Ishikawa (cell line): ENCODE results near the gene RIC8B.

ENCODE experiments used
- CEBPB ChIP-seq: IDR thresholded peaks from 2 replicates; pipeline ENCODE4 v1.6.1; 2012
- CREB1 ChIP-seq: IDR thresholded peaks from 2 replicates; pipeline ENCODE4 v1.6.1; 2012; ENCODE audit warnings: low read depth
- EGR1 ChIP-seq: IDR thresholded peaks from 2 replicates; pipeline ENCODE4 v1.6.1; 2012
- EP300 ChIP-seq: IDR thresholded peaks from 2 replicates; pipeline ENCODE4 v1.6.1; 2012; ENCODE audit warnings: borderline replicate concordance
- FOXM1 ChIP-seq: IDR thresholded peaks from 2 replicates; pipeline ENCODE4 v1.6.1; 2012; ENCODE audit warnings: low read depth, borderline replicate concordance
- MAX ChIP-seq: IDR thresholded peaks from 2 replicates; pipeline ENCODE4 v1.6.1; 2012
- NFIC ChIP-seq: IDR thresholded peaks from 2 replicates; pipeline ENCODE4 v1.6.1; 2012
- RAD21 ChIP-seq: IDR thresholded peaks from 2 replicates; pipeline ENCODE4 v1.6.1; 2012; ENCODE audit warnings: low read depth
- TAF1 ChIP-seq: IDR thresholded peaks from 2 replicates; pipeline ENCODE4 v1.6.1; 2012; ENCODE audit warnings: low read depth, mild to moderate bottlenecking
- TCF12 ChIP-seq: IDR thresholded peaks from 2 replicates; pipeline ENCODE4 v1.6.1; 2012; ENCODE audit warnings: low read depth
- TEAD4 ChIP-seq: IDR thresholded peaks from 2 replicates; pipeline ENCODE4 v1.6.1; 2012
- USF1 ChIP-seq: IDR thresholded peaks from 2 replicates; pipeline ENCODE4 v1.6.1; 2012
- YY1 ChIP-seq: IDR thresholded peaks from 2 replicates; pipeline ENCODE4 v1.6.1; 2012; ENCODE audit warnings: low read depth
- ZBTB7A ChIP-seq: IDR thresholded peaks from 2 replicates; pipeline ENCODE4 v1.6.1; 2012; ENCODE audit warnings: low read depth
- TF ChIP-seq, protein P1 (sequence below): IDR thresholded peaks from 2 replicates; pipeline ENCODE4 v1.6.1; 2012; ENCODE audit warnings: low read depth, mild to moderate bottlenecking

Gene RIC8B

GRCh38 chr12:106855221-106855758, 80.8 kb downstream of the RIC8B start:
- TF ChIP-seq NFIC = no peak
- TF ChIP-seq CEBPB = no peak
- TF ChIP-seq YY1 = no peak
- no peak for TF ChIP-seq FOXM1

DNA sequence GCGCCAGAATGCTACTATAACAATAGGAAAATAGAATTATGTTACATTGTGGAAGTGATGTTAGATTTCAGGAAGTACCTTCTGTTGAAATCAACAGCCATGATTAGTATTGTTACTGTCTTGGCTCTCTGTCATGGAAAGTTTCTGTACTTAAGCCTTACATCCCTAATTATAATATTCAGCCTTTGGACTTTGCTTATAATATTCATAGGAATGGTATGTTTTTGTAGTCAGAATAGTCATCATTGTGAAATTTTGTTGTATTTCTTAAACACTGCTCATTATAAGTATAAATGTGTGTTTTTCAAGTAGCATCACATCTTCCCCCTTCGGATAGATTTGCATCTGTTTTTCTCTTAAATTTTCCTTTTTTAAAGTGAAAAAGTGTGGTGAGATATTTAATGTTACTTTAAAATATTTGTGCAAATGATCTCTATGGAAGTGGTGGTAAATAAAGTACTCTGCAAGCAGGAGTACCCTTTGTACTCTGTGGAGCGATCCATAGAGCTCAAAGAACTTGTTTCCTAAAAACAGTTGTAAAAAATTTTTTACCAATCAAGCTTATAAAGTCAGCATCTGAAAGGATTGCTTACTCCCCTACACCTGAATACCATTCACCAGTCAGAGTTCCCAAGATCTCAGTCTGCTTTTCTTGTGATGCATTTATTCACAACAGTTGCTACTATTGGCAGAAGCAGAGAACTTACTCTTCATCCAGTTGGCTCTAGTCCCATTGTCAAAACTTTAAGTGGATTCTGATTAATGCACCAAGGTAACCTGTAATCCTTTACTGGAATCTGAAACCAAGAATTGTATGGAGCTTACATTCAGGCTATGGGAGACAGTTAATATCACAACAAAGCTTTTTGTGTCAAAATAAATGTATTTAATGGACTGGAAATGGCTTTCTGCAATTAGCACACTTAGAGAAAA, 87.8 kb downstream of the RIC8B start:
- TF ChIP-seq CREB1 = no peak
- TF ChIP-seq, protein P1, sequence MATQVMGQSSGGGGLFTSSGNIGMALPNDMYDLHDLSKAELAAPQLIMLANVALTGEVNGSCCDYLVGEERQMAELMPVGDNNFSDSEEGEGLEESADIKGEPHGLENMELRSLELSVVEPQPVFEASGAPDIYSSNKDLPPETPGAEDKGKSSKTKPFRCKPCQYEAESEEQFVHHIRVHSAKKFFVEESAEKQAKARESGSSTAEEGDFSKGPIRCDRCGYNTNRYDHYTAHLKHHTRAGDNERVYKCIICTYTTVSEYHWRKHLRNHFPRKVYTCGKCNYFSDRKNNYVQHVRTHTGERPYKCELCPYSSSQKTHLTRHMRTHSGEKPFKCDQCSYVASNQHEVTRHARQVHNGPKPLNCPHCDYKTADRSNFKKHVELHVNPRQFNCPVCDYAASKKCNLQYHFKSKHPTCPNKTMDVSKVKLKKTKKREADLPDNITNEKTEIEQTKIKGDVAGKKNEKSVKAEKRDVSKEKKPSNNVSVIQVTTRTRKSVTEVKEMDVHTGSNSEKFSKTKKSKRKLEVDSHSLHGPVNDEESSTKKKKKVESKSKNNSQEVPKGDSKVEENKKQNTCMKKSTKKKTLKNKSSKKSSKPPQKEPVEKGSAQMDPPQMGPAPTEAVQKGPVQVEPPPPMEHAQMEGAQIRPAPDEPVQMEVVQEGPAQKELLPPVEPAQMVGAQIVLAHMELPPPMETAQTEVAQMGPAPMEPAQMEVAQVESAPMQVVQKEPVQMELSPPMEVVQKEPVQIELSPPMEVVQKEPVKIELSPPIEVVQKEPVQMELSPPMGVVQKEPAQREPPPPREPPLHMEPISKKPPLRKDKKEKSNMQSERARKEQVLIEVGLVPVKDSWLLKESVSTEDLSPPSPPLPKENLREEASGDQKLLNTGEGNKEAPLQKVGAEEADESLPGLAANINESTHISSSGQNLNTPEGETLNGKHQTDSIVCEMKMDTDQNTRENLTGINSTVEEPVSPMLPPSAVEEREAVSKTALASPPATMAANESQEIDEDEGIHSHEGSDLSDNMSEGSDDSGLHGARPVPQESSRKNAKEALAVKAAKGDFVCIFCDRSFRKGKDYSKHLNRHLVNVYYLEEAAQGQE = no peak

GRCh38 chr12:106863189-106863588, 88.7 kb downstream of the RIC8B start:
- TF ChIP-seq USF1 (no peak), ZBTB7A (no peak), YY1 (no peak), EP300 (no peak), MAX (no peak), CEBPB (no peak), TEAD4 (no peak), TCF12 (no peak), TAF1 (no peak), NFIC (no peak)
- TF ChIP-seq, protein P1 = no peak

DNA sequence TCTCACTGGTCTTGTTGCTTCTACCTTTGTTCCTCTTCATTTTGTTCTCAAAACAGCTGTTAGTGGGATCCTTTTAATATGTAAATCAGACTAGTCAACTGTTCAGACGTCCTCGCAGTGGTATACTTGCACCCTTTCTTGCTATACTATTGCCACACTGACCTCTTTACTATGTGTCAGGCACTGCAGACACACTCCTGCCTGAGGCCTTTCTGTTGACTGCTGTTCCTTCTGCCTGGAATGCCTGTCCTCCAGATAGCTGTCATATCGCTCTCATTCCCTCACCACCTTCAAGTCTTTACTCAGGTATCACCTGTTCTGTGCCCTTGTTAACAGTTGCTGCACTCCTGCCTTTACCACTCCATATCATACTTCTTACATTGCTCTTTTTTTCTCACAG, 91.2 kb downstream of the RIC8B start:
- TF ChIP-seq CREB1 (no peak), CEBPB (no peak), MAX (no peak), YY1 (no peak), ZBTB7A (no peak), TAF1 (no peak), RAD21 (no peak), TCF12 (no peak), EP300 (no peak), NFIC (no peak)
- TF ChIP-seq, protein P1 = no peak

- TF ChIP-seq, protein P1 = no peak
- TF ChIP-seq TEAD4 (no peak), EP300 (no peak), YY1 (no peak), MAX (no peak), EGR1 (no peak), RAD21 (no peak), TAF1 (no peak), USF1 (no peak), CEBPB (no peak)
Observed at GRCh38 chr12:106866426-106867080, 92.1 kb downstream of the RIC8B start.
